ENCODE results near the gene CPM. TPM values are rescaled to one million over a fixed set of nuclear protein-coding genes. Genes with fewer than 3 reads are reported as not detected.
A peak's percentile ranks its signal among the peaks of the same experiment; 100 is the strongest.

Gene CPM
- total and polyA plus RNA-seq, 10 of the 15 experiments (the other 5 are each of a cell fraction or from before 2014, with no cell fraction given) = 0.06 to 1.7 (median 0.41) TPM

DNA sequence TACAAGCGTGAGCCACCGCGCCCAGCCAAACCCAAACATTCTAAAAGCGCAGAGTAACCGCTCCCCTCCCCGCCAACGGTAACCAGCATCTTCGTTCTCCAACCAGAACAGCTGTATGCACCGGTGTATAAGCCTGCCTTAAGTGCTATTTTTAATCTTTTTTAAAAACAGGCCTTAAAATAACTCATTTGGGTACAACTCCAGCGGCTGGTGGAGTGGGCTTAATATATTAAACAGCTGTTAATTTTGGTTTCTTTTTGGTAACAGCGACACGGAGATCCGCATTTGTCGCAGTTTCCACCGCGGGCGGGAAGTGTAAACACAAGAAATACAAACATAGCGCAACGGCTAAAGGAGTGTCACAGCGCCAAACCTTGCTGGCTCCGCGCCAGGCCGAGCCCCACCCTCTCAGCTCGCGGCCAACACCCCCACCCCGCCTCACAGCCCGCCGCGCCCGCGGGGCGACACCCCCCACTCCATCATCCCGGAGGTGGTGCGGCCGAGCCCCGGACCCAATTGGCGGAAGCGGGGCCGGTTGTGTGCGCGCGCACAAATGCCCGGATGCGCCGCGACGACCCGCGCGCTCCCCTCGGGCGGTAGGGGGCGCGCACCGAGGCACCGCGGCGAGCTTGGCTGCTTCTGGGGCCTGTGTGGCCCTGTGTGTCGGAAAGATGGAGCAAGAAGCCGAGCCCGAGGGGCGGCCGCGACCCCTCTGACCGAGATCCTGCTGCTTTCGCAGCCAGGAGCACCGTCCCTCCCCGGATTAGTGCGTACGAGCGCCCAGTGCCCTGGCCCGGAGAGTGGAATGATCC lies 125.2 kb downstream of the CPM start, which contains the start of gene MDM2 (continued):
- TF ChIP-seq, protein P1, sequence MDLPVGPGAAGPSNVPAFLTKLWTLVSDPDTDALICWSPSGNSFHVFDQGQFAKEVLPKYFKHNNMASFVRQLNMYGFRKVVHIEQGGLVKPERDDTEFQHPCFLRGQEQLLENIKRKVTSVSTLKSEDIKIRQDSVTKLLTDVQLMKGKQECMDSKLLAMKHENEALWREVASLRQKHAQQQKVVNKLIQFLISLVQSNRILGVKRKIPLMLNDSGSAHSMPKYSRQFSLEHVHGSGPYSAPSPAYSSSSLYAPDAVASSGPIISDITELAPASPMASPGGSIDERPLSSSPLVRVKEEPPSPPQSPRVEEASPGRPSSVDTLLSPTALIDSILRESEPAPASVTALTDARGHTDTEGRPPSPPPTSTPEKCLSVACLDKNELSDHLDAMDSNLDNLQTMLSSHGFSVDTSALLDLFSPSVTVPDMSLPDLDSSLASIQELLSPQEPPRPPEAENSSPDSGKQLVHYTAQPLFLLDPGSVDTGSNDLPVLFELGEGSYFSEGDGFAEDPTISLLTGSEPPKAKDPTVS (IDR thresholded peaks at IDR 0.05; ENCODE audit: low read depth, low read length) = no peak
- 0 out of 2 replicates have a peak, but pooled peaks have one; percentile 34 for TF ChIP-seq HCFC1 (IDR thresholded peaks at IDR 0.05; ENCODE audit: low read length)
- peak; percentile 52 for TF ChIP-seq KLF5 (IDR thresholded peaks at IDR 0.05; ENCODE audit: partially characterized antibody)
- TF ChIP-seq ATF7 (IDR thresholded peaks at IDR 0.05; ENCODE audit: low read depth) = peak; percentile 59
- peak; percentile 91; the same call in 1 of the 2 replicates for TF ChIP-seq STAT1 (conservative IDR thresholded peaks at IDR 0.05)
- TF ChIP-seq, protein P2, sequence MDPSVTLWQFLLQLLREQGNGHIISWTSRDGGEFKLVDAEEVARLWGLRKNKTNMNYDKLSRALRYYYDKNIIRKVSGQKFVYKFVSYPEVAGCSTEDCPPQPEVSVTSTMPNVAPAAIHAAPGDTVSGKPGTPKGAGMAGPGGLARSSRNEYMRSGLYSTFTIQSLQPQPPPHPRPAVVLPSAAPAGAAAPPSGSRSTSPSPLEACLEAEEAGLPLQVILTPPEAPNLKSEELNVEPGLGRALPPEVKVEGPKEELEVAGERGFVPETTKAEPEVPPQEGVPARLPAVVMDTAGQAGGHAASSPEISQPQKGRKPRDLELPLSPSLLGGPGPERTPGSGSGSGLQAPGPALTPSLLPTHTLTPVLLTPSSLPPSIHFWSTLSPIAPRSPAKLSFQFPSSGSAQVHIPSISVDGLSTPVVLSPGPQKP (IDR thresholded peaks at IDR 0.05; ENCODE audit: low read depth, low read length) = no peak; the same call in 1 of the 2 replicates
- no peak for TF ChIP-seq WRNIP1 (IDR thresholded peaks at IDR 0.05; ENCODE audit: borderline replicate concordance, low read depth, low read length)
- no peak for TF ChIP-seq KAT2A (conservative IDR thresholded peaks at IDR 0.05; ENCODE audit: control insufficient read depth, low read depth, low read length)
- TF ChIP-seq EZH2 (IDR thresholded peaks at IDR 0.05; ENCODE audit: borderline replicate concordance, control insufficient read depth, low read depth, low read length) = no peak
- TF ChIP-seq, protein P3, sequence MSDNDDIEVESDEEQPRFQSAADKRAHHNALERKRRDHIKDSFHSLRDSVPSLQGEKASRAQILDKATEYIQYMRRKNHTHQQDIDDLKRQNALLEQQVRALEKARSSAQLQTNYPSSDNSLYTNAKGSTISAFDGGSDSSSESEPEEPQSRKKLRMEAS (IDR thresholded peaks at IDR 0.05; ENCODE audit: low read depth, low read length) = 0 out of 2 replicates have a peak, but pooled peaks have one; percentile 30
- TF ChIP-seq RUNX3 (IDR thresholded peaks at IDR 0.05; ENCODE audit: low read length) = peak; percentile 77
- TF ChIP-seq, protein P4, sequence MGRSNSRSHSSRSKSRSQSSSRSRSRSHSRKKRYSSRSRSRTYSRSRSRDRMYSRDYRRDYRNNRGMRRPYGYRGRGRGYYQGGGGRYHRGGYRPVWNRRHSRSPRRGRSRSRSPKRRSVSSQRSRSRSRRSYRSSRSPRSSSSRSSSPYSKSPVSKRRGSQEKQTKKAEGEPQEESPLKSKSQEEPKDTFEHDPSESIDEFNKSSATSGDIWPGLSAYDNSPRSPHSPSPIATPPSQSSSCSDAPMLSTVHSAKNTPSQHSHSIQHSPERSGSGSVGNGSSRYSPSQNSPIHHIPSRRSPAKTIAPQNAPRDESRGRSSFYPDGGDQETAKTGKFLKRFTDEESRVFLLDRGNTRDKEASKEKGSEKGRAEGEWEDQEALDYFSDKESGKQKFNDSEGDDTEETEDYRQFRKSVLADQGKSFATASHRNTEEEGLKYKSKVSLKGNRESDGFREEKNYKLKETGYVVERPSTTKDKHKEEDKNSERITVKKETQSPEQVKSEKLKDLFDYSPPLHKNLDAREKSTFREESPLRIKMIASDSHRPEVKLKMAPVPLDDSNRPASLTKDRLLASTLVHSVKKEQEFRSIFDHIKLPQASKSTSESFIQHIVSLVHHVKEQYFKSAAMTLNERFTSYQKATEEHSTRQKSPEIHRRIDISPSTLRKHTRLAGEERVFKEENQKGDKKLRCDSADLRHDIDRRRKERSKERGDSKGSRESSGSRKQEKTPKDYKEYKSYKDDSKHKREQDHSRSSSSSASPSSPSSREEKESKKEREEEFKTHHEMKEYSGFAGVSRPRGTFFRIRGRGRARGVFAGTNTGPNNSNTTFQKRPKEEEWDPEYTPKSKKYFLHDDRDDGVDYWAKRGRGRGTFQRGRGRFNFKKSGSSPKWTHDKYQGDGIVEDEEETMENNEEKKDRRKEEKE (IDR thresholded peaks at IDR 0.05) = no peak
- TF ChIP-seq EGR1 (IDR thresholded peaks at IDR 0.05; ENCODE audit: borderline replicate concordance in 1 of 2, low read depth in 2 of 2, low read length in 2 of 2) = peak in 1 of 2 experiments; percentile 22; a peak in 1 of 3 replicates
- TF ChIP-seq PAX5 (IDR thresholded peaks at IDR 0.05; ENCODE audit: borderline replicate concordance, low read depth, low read length) = 0 out of 2 replicates have a peak, but pooled peaks have one; percentile 12
- peak; percentile 78; the same call in 1 of the 2 replicates for TF ChIP-seq GATAD2B (conservative IDR thresholded peaks at IDR 0.05; ENCODE audit: low read depth)
- no peak for TF ChIP-seq NR2C2 (IDR thresholded peaks at IDR 0.05; ENCODE audit: borderline replicate concordance, control insufficient read depth, insufficient read length, low read depth)
- TF ChIP-seq GABPA (IDR thresholded peaks at IDR 0.05; ENCODE audit: low read depth) = 0 out of 2 replicates have a peak, but pooled peaks have one; percentile 46
- TF ChIP-seq NFXL1 (IDR thresholded peaks at IDR 0.05; ENCODE audit: borderline replicate concordance) = no peak
- no peak for TF ChIP-seq SUZ12 (IDR thresholded peaks at IDR 0.05; ENCODE audit: unreplicated experiment)
- TF ChIP-seq BMI1 (IDR thresholded peaks at IDR 0.05; ENCODE audit: borderline replicate concordance) = no peak
- peak; percentile 88 for TF ChIP-seq POLR2A (IDR thresholded peaks at IDR 0.05; ENCODE audit: low read depth, low read length)
- peak; percentile 97 for TF ChIP-seq SMARCA5 (IDR thresholded peaks at IDR 0.05)
- TF ChIP-seq HDAC2 (IDR thresholded peaks at IDR 0.05) = no peak
- TF ChIP-seq, protein P5, sequence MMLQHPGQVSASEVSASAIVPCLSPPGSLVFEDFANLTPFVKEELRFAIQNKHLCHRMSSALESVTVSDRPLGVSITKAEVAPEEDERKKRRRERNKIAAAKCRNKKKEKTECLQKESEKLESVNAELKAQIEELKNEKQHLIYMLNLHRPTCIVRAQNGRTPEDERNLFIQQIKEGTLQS (IDR thresholded peaks at IDR 0.05; ENCODE audit: borderline replicate concordance, extremely low read depth, low read depth, low read length) = no peak
- TF ChIP-seq CHD2 (IDR thresholded peaks at IDR 0.05; ENCODE audit: borderline replicate concordance, low read depth, low read length) = no peak

Data from GM12878 (cell line).